A549 treated with CORT108297 at 1 μM for 4 hours (cell line): ENCODE measurements around the gene TCEAL4. TPM values are rescaled to one million over a fixed set of nuclear protein-coding genes. Genes with fewer than 3 reads are reported as not detected.

ENCODE experiments used
- total RNA-seq: library from RNA; stranded (reverse); fragments of 200-300 nt; extraction: Qiagen RNA extraction; gene quantifications from 5 replicates; pipeline ENCODE4 v1.2.3, GENCODE V29; 2022

TCEAL4 gene
- total RNA-seq: 106 to 162 TPM (median 113 TPM) in 5 replicates

DNA sequence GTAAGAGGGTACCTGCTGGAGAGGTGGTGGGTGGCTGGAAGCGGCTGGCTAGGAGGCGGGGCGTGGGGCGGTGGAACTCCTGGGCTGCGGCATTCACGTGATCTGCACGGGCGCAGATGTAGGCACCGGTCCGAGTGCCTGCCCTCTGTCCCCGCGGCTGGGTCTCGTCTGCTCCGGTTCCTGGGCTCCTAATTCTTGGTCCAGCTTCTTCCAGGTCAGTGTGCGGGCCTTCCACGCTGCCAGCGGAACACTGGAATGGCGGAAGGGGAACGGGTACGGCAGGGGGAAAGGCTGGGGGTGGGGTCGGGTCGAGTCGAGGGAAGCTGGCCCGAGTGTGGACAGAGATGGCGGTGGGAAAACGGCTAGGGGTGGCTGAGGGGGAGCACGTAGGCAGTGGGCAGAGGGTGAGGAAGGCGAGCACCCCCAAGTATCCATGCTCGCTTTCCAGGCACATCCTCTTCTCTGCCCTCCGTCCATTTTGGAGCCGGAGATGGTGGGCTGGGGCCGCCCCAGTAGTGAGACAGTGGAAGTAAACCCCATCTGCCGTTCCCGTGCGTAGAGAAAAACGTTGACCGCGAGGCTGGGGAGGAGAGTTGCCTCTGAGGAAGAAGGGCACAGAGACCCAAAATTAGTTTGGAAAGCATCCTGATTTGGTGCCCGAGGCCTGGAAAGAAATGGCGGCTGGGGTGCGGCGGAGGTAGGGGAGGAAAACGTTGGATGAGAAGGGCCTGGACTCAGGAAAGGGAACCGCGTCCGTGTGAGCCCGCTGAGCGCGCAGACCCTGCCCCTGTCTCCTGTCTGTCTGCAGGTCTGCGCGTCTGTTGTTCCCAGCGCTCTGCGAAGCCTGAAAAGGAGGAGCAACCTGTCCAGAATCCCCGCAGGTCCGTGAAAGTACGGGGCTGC, at the start of gene TCEAL4:
Gene TCEAL4 (plus strand): TSS at position 105 of the 903 bp plus-strand sequence. CDS start 1,161 bp downstream, outside the sequence.

GRCh38 chrX:103607364-103608305, 22.3 kb downstream of the TCEAL4 start, which contains the start of gene TCEAL3:
Gene TCEAL3, plus strand, starts transcription at chrX:103607963. Its CDS starts 1,102 bp downstream, at chrX:103609065.

GRCh38 chrX:103628386-103629317, 43.3 kb downstream of the TCEAL4 start, which contains the start of gene TCEAL1:
Gene TCEAL1, plus strand, starts transcription at chrX:103628975. Its CDS starts 942 bp downstream, at chrX:103629917.

Other genes starting within 250 kb of the TCEAL4 start
- gene TCEAL9, start 229.0 kb upstream of the TCEAL4 start, total RNA-seq: 82.9 to 166 TPM (median 88.1 TPM) in 5 replicates
- 242 to 259 TPM (median 246 TPM) in 5 replicates for gene BEX3, start 209.0 kb upstream of the TCEAL4 start, total RNA-seq
- 0.04 TPM in 1 of 5 replicates, not detected in the others for gene RAB40A, start 66.0 kb upstream of the TCEAL4 start, total RNA-seq
- gene TCEAL3, start 22.4 kb downstream of the TCEAL4 start, total RNA-seq: 14.8 to 21.2 TPM (median 16.8 TPM) in 5 replicates
- 33.1 to 49.6 TPM (median 38.9 TPM) in 5 replicates for gene TCEAL1, start 43.5 kb downstream of the TCEAL4 start, total RNA-seq
- gene MORF4L2, start 101.2 kb downstream of the TCEAL4 start, total RNA-seq: 401 to 1,224 TPM (median 462 TPM) in 5 replicates
- gene TMEM31, start 125.4 kb downstream of the TCEAL4 start, total RNA-seq: not detected in 5 replicates
- not detected in 5 replicates for gene PLP1, start 191.3 kb downstream of the TCEAL4 start, total RNA-seq
- gene RAB9B, start 246.7 kb downstream of the TCEAL4 start, total RNA-seq: 0.02 to 0.05 TPM (median 0.03 TPM) in 3 of 5 replicates, not detected in the others